Measurements from ENCODE around the gene FCRLB.
A peak's percentile ranks its signal among the peaks of the same experiment; 100 is the strongest.

The FCRLB gene

GRCh38 chr1:161726473-161727255 is 5.3 kb downstream of the FCRLB start:
- TF ChIP-seq CTCF (IDR thresholded peaks at IDR 0.05; ENCODE audit: control insufficient read depth, insufficient read depth, low read depth, low read length, missing control alignments), result no peak
- peak overlapping the region; percentile 85 for H3K4me3 ChIP-seq (ENCODE audit: control insufficient read depth, low read depth, low read length)
- DNase-seq (ENCODE audit: low read depth), result no peak

- no peak for TF ChIP-seq CTCF (IDR thresholded peaks at IDR 0.05; ENCODE audit: control insufficient read depth, insufficient read depth, low read depth, low read length, missing control alignments)
- DNase-seq (ENCODE audit: low read depth), result peak; percentile 74
- H3K4me3 ChIP-seq (ENCODE audit: control insufficient read depth, low read depth, low read length), result peak overlapping the region; percentile 85
These were observed 6.0 kb downstream of the FCRLB start for GRCh38 chr1:161727256-161727924.

- DNase-seq (ENCODE audit: low read depth), result no peak
- no peak overlapping the region for H3K4me3 ChIP-seq (ENCODE audit: control insufficient read depth, low read depth, low read length)
- TF ChIP-seq CTCF (IDR thresholded peaks at IDR 0.05; ENCODE audit: control insufficient read depth, insufficient read depth, low read depth, low read length, missing control alignments), result no peak
These were observed 7.3 kb downstream of the FCRLB start for GRCh38 chr1:161728376-161729226.

GRCh38 chr1:161730050-161730564 is 8.8 kb downstream of the FCRLB start:
- no peak for DNase-seq (ENCODE audit: low read depth)
- TF ChIP-seq CTCF (IDR thresholded peaks at IDR 0.05; ENCODE audit: control insufficient read depth, insufficient read depth, low read depth, low read length, missing control alignments), result no peak
- no peak overlapping the region for H3K4me3 ChIP-seq (ENCODE audit: control insufficient read depth, low read depth, low read length)

GRCh38 chr1:161731241-161731640 is 9.9 kb downstream of the FCRLB start:
- no peak for TF ChIP-seq CTCF (IDR thresholded peaks at IDR 0.05; ENCODE audit: control insufficient read depth, insufficient read depth, low read depth, low read length, missing control alignments)
- no peak overlapping the region for H3K4me3 ChIP-seq (ENCODE audit: control insufficient read depth, low read depth, low read length)
- DNase-seq (ENCODE audit: low read depth), result no peak

- DNase-seq (ENCODE audit: low read depth), result no peak
- H3K4me3 ChIP-seq (ENCODE audit: control insufficient read depth, low read depth, low read length), result no peak overlapping the region
- TF ChIP-seq CTCF (IDR thresholded peaks at IDR 0.05; ENCODE audit: control insufficient read depth, insufficient read depth, low read depth, low read length, missing control alignments), result no peak
These were observed 10.8 kb downstream of the FCRLB start for GRCh38 chr1:161731981-161732718.
